Measurements from ENCODE around the gene ORM2. TPM values are rescaled to one million over a fixed set of nuclear protein-coding genes. Genes with fewer than 3 reads are reported as not detected.

ORM2 gene
- total RNA-seq, 4 donors from 2014 or later = 6.3 to 15.6 TPM; not detected in 2

DNA sequence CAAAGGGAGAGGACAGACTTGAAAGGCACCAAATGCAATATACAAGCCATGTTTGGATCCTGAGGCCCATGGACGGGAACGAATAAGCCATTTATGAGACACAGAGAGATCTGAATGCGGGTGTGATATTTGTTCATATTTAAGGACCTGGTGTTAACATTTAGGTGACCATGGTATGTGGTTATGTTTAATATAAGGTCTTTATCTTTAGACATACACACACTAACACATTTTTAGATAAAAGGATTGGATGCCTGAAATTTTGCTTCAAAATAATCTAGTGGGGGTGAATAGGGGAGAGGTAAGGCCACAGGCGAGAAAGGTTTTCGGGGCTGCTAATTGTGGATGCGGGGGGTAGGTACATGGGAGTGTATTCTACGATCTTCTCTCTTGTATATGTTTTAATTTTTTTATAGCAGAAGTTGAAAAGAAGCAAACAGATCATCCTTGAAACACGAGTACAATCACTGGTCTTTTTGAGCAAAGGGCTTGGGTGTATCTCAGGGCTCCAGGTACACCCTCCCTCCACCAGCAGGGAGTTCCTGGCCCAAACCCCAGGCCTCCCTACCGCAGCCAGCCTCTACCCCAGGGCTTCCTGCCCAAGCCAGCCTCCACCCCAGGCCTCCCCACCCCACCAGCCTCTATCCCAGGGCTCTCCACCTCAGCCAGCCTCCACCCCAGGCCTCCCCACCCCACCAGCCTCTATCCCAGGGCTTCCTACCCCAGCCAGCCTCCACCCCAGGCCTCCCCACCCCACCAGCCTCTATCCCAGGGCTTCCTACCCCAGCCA is 45.9 kb downstream of the ORM2 start:
- intact Hi-C loops (cut with DNase I; ENCODE audit: low total_unique reads) (no loop called here), in situ Hi-C loops (cut with MboI; ENCODE audit: low sequenced_read_pairs in 4 of 4) (no loop called here)
- H3K4me3 ChIP-seq = no peak overlapping the region
- no peak for TF ChIP-seq POLR2A (IDR thresholded peaks at IDR 0.05)
- H3K4me1 ChIP-seq = peaks cover 0 to 5% of the 10 kb centered on the region in 2 donors
- H3K27ac ChIP-seq = no peak overlapping the region
- DNase-seq (no peak), ATAC-seq (no peak)
- H3K27me3 ChIP-seq = no peaks in the 10 kb centered on the region
- H3K36me3 ChIP-seq = no peaks in the 10 kb centered on the region
- H3K9me3 ChIP-seq = no peaks in the 10 kb centered on the region

DNA sequence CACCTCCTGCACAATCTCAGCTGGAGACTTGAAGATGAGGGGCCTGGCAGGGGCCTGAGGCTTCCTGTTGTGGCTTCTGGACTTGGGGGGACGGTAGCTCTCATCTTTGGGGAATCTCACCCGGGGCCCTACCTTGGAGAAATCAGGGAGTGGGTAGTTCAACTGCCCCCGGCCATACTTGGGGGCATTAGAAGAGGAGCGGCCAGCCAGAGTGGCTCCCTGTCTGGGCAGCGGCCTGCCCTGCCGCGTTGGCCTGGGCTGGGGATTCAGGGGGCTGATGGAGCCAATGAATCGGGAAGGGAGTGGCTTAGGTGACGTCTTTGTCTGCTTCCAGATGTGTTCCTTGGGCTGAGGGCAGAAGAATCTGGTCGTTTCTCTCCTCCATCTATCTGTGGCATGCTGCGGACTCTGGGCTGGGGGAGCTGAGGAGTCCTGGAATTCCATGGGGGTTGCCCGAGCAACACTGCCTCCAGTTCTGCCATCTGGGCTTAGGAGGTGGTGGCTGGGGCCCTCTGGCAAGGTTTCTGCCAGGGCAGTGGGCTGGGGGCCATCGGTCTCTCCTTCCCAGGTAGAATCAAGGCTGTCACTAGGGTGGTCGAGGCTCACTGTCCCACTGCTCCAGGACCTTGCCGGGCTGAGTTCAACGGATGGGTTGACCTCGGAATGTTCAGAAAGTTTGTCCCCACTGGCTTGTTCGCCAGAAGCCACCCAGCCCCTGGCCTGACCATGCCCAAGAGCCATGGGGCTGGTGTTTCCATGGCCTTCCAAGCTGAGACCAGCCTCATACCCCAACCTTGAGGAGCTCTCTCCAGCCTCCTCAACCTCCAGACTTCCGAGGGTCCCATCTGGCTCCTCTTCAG is 47.1 kb downstream of the ORM2 start:
- Histone ChIP-seq H3K36me3 (no peaks in the 10 kb centered on the region), H3K27me3 (no peaks in the 10 kb centered on the region), H3K4me1 (peaks cover 0 to 5% of the 10 kb centered on the region in 2 donors), H3K4me3 (no peak overlapping the region), H3K27ac (no peak overlapping the region), H3K9me3 (no peaks in the 10 kb centered on the region)
- intact Hi-C loops (cut with DNase I; ENCODE audit: low total_unique reads) (no loop called here), in situ Hi-C loops (cut with MboI; ENCODE audit: low sequenced_read_pairs in 4 of 4) (no loop called here)
- DNase-seq = no peak
- no peak for ATAC-seq
- TF ChIP-seq, protein P1, sequence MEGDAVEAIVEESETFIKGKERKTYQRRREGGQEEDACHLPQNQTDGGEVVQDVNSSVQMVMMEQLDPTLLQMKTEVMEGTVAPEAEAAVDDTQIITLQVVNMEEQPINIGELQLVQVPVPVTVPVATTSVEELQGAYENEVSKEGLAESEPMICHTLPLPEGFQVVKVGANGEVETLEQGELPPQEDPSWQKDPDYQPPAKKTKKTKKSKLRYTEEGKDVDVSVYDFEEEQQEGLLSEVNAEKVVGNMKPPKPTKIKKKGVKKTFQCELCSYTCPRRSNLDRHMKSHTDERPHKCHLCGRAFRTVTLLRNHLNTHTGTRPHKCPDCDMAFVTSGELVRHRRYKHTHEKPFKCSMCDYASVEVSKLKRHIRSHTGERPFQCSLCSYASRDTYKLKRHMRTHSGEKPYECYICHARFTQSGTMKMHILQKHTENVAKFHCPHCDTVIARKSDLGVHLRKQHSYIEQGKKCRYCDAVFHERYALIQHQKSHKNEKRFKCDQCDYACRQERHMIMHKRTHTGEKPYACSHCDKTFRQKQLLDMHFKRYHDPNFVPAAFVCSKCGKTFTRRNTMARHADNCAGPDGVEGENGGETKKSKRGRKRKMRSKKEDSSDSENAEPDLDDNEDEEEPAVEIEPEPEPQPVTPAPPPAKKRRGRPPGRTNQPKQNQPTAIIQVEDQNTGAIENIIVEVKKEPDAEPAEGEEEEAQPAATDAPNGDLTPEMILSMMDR (IDR thresholded peaks at IDR 0.05 in 4 of 5, conservative IDR thresholded peaks at IDR 0.05 in 1 of 5) = no peak
- no peak for TF ChIP-seq POLR2A (IDR thresholded peaks at IDR 0.05)

DNA sequence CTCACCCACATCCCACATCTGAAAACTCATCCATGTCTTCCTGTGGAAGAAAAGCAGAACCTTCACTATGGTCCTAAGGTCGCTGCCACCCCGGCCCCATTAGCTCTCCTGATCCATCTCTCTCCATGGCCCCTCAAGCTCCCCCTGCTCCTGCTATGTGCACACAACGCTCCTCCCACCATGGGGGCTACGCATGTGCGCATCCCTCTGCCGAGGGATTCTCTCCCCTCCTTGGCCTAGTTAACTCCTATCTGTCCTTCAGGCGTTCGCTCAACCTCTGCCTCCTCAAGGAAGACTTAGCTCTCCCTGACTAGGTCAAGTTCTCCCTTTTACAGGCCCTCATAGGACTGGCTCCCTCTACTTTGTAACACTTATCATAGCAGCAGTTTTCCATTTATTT is 48.3 kb downstream of the ORM2 start:
- Histone ChIP-seq H3K4me3 (no peak overlapping the region), H3K4me1 (peaks cover 2 to 5% of the 10 kb centered on the region in 2 donors), H3K27ac (no peak overlapping the region), H3K9me3 (no peaks in the 10 kb centered on the region), H3K27me3 (no peaks in the 10 kb centered on the region), H3K36me3 (no peaks in the 10 kb centered on the region)
- TF ChIP-seq, protein P1 (IDR thresholded peaks at IDR 0.05 in 4 of 5, conservative IDR thresholded peaks at IDR 0.05 in 1 of 5) = no peak
- no peak for TF ChIP-seq POLR2A (IDR thresholded peaks at IDR 0.05)
- in situ Hi-C loops (cut with MboI; ENCODE audit: low sequenced_read_pairs in 4 of 4) = no loop called here
- intact Hi-C loops (cut with DNase I; ENCODE audit: low total_unique reads) = no loop called here
- ATAC-seq (no peak), DNase-seq (no peak)

DNA sequence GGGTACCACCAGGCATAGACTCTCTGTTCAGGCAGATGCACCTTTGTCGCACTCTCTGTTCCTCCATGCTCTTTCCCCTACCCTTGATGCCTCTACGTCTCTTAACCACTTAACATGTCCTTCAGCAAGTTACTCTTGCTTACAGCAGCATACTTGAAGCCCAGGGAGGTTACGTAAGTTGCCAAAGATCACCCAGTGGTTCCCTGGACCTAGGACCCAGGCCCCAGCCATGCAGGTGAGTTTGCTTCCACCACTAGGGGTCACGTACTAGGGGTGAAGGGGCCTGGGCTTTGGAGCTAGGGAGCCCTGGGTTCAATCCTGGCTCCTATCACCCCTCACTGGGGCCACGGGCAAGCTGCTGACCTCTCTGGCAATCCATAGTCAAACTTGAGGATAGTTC is 49.2 kb downstream of the ORM2 start:
- Histone ChIP-seq H3K27me3 (no peaks in the 10 kb centered on the region), H3K9me3 (no peaks in the 10 kb centered on the region), H3K4me3 (no peak overlapping the region), H3K36me3 (no peaks in the 10 kb centered on the region), H3K27ac (no peak overlapping the region), H3K4me1 (peaks cover 7 to 11% of the 10 kb centered on the region in 2 donors)
- no peak for ATAC-seq
- intact Hi-C loops (cut with DNase I; ENCODE audit: low total_unique reads) = no loop called here
- no peak for DNase-seq
- TF ChIP-seq POLR2A (IDR thresholded peaks at IDR 0.05) = no peak
- TF ChIP-seq, protein P1 (IDR thresholded peaks at IDR 0.05 in 4 of 5, conservative IDR thresholded peaks at IDR 0.05 in 1 of 5) = no peak
- in situ Hi-C loops (cut with MboI; ENCODE audit: low sequenced_read_pairs in 4 of 4) = no loop called here

Other genes starting within 250 kb of the ORM2 start
- not detected for gene KIF12, start 230.6 kb upstream of the ORM2 start, total RNA-seq
- gene COL27A1, start 174.3 kb upstream of the ORM2 start, total RNA-seq = 1 to 10 TPM in 2 of 4 donors, under 1 TPM in 2; 0.42 to 1.4 (median 0.95) TPM
- 10 to 100 TPM in 2 of 4 donors, not detected in 2; 33.5 to 92.8 TPM for gene ORM1, start 6.8 kb upstream of the ORM2 start, total RNA-seq
- gene AKNA, start 58.1 kb downstream of the ORM2 start, total RNA-seq = 1 to 10 TPM; 2.8 to 5.7 (median 3.8) TPM
- gene WHRN, start 175.6 kb downstream of the ORM2 start, total RNA-seq = under 1 TPM in 2 of 4 donors, not detected in 2; 0.16 to 0.18 TPM